A673 (cell line): ENCODE results near the gene BDNF.

ENCODE experiments used
- EZH2 ChIP-seq: fragments of 200-600 bp; sonication (generic); IDR thresholded peaks from 2 replicates; pipeline ENCODE4 v1.6.1; 2017; ENCODE audit warnings: borderline replicate concordance, low read depth, mild to moderate bottlenecking, mixed read lengths, antibody characterized with exemption, low read length; ENCODE audit not compliant: poor library complexity, severe bottlenecking
- TF ChIP-seq, protein P1 (sequence below): fragments of 300-800, 200-600 bp; sonication (generic); conservative IDR thresholded peaks from 2 replicates; pipeline ENCODE4 v1.5.1; 2017; ENCODE audit warnings: low read depth, mild to moderate bottlenecking, antibody characterized with exemption, low read length, moderate library complexity, mixed read lengths

DNA sequence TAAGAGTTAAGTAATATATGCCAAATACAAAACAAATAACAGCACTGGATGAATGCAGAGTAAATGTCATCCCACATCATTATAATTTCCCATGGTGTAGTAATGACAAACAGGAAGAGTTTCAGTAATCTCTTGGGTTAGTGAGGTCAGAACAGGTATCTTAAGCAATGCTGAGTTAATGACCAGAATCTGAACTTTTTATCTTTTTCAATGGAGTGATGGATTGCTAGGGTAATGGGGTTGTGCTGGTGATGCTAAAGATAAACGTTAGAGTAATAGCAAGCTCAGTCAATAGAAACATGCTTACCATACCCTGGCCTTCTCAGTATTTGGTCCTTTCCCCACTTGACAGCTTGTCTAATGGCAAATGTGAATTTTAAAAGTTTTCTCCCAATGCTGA, 11.5 kb upstream of the BDNF start:
- TF ChIP-seq, protein P1, sequence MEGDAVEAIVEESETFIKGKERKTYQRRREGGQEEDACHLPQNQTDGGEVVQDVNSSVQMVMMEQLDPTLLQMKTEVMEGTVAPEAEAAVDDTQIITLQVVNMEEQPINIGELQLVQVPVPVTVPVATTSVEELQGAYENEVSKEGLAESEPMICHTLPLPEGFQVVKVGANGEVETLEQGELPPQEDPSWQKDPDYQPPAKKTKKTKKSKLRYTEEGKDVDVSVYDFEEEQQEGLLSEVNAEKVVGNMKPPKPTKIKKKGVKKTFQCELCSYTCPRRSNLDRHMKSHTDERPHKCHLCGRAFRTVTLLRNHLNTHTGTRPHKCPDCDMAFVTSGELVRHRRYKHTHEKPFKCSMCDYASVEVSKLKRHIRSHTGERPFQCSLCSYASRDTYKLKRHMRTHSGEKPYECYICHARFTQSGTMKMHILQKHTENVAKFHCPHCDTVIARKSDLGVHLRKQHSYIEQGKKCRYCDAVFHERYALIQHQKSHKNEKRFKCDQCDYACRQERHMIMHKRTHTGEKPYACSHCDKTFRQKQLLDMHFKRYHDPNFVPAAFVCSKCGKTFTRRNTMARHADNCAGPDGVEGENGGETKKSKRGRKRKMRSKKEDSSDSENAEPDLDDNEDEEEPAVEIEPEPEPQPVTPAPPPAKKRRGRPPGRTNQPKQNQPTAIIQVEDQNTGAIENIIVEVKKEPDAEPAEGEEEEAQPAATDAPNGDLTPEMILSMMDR: no peak
- TF ChIP-seq EZH2: peak; percentile 3
